Measurements from ENCODE around the gene DLAT. TPM values are rescaled to one million over a fixed set of nuclear protein-coding genes. Genes with fewer than 3 reads are reported as not detected.
"Not testable (repeated sequence)": the region's sequence is repeated elsewhere in the genome, so short reads cannot be mapped to it uniquely, and the experiment has no call there.

The DLAT gene
- total RNA-seq, 1 donor from 2014 or later = 21.3 TPM

DNA sequence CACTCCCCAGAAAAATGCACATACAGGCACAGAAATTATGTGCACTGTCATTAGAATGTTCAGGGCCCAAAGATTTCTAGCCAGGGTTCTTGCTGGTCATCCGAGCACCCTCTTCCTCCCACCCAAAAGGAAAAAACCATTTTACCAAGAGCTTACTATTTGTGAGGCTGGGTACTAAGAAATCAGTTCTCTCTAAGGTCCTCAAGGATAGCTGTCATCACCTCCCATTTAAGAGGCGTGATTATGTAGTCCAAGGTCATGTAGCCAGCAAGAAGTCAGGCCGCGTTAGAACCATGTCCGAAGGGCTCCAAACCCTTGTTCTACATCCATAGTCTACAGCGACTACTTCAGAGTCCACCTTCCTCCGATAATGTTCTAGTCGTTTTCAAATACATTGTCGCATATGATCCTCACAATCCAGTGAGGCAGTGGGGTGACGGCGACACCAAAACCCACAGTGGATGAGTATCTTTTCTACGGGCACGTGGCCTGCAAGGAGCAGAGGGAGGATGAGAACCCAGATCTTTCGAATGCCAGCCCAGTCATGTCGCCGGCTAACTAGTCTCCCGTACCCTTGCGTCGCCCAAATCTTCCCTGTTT is 60.7 kb downstream of the DLAT start:
- Histone ChIP-seq H3K4me1 (peaks cover 5 to 23% of the 10 kb centered on the region in 2 donors), H3K4me3 (peak overlapping the region; percentile 86 to 94), H3K36me3 (peaks cover 58 to 67% of the 10 kb centered on the region in 2 donors), H3K9me3 (no peaks in the 10 kb centered on the region), H3K27me3 (no peaks in the 10 kb centered on the region), H3K27ac (peak overlapping the region; percentile 63 to 75)
- intact Hi-C loops (cut with DNase I) = loop anchor here (1.0 to 10.0 kb wide), 4 partner anchors 12 to 709 kb away; partner anchors contain the start of genes CFAP68, FDXACB1, NKAPD1 and PIH1D2
- DNase-seq (ENCODE audit: low spot score in 2 of 2) = no peak
- TF ChIP-seq, protein P1, sequence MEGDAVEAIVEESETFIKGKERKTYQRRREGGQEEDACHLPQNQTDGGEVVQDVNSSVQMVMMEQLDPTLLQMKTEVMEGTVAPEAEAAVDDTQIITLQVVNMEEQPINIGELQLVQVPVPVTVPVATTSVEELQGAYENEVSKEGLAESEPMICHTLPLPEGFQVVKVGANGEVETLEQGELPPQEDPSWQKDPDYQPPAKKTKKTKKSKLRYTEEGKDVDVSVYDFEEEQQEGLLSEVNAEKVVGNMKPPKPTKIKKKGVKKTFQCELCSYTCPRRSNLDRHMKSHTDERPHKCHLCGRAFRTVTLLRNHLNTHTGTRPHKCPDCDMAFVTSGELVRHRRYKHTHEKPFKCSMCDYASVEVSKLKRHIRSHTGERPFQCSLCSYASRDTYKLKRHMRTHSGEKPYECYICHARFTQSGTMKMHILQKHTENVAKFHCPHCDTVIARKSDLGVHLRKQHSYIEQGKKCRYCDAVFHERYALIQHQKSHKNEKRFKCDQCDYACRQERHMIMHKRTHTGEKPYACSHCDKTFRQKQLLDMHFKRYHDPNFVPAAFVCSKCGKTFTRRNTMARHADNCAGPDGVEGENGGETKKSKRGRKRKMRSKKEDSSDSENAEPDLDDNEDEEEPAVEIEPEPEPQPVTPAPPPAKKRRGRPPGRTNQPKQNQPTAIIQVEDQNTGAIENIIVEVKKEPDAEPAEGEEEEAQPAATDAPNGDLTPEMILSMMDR (IDR thresholded peaks at IDR 0.05) = peak in 1 of 3 experiments; percentile 2

DNA sequence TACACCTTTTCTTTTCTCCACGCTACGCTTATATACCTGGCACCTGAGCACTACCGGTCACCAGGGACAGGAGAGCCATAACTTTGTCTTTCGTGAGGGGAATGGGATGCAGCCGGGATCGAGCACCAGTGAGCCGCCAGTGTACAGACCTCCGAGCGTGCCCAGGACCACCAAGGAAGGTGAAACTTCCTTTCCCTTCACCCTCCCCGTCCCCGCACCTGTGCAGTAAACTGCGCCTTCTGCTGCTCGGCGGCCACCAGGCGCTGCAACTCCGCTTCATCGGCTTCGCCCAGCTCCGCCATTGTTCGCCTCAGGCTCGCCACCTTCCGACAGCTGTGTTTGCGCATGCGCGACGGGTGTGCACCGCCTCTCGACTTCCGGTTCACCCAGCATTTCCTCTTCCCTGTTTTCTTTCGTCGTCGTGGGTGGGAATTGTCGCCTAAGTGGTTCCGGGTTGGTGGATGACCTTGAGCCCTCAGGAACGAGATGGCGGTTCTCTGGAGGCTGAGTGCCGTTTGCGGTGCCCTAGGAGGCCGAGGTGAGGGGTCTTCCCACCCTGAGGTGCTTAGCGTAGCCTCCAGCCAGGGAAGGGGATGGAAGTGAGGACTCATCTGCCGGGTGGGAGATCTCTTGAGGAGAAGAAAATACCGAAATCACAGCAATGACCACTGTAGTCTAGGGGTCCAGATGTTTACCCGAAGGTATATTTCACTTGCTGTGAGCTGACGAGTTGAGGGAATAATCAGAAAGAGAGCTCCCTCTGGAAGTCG is 61.4 kb downstream of the DLAT start, which contains the start of the genes SDHD and TIMM8B:
TSS of gene SDHD (plus strand) at position 452 of the 770 bp plus-strand sequence. CDS start at position 487, 35 bp downstream.
TSS of gene TIMM8B (minus strand) at position 335 of the 770 bp plus-strand sequence. CDS start at position 302, 33 bp downstream.
- peaks cover 56 to 67% of the 10 kb centered on the region in 2 donors for H3K36me3 ChIP-seq
- H3K9me3 ChIP-seq = no peaks in the 10 kb centered on the region
- H3K27me3 ChIP-seq = no peaks in the 10 kb centered on the region
- peaks cover 5 to 23% of the 10 kb centered on the region in 2 donors for H3K4me1 ChIP-seq
- intact Hi-C loops (cut with DNase I) = loop anchor here (1.0 to 10.0 kb wide), 4 partner anchors 12 to 708 kb away; partner anchors contain the start of genes CFAP68, FDXACB1, NKAPD1 and PIH1D2
- H3K4me3 ChIP-seq = peak within 1 kb of the TSS; percentile 86 to 94
- peak within 1 kb of the TSS; percentile 63 to 75 for H3K27ac ChIP-seq
- peak; percentile 85 to 98 for DNase-seq (ENCODE audit: low spot score in 2 of 2)
- TF ChIP-seq, protein P1 (IDR thresholded peaks at IDR 0.05) = peak in 2 of 3 experiments; percentile 34 to 36

DNA sequence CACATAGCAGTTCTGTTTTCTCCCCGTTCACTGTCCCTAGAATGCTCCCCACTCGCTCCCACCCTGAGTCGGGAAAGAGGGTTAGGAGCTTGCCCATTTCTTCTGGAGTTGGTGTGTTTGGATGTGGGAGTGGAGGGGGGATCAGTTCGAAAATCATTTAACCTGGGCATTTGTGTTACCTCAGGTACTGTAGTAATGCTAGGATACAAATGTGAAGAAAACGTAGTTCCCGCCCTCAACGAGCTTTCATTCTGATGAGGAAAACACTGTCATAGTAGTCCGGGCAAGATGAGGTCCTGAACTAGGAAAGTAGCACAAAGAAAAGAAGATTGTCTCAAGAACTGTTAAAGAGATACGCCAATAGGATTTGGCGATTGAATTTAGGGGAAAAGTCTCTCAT is 62.0 kb downstream of the DLAT start:
- H3K27me3 ChIP-seq = no peaks in the 10 kb centered on the region
- DNase-seq (ENCODE audit: low spot score in 2 of 2) = no peak
- peaks cover 5 to 23% of the 10 kb centered on the region in 2 donors for H3K4me1 ChIP-seq
- TF ChIP-seq, protein P1 (IDR thresholded peaks at IDR 0.05) = no peak
- intact Hi-C loops (cut with DNase I) = loop anchor here (2.0 to 10.0 kb wide), 3 partner anchors 160 to 708 kb away; partner anchors contain the start of genes CFAP68 and FDXACB1
- peak overlapping the region; percentile 86 to 94 for H3K4me3 ChIP-seq
- no peaks in the 10 kb centered on the region for H3K9me3 ChIP-seq
- peaks cover 61 to 67% of the 10 kb centered on the region in 2 donors for H3K36me3 ChIP-seq
- H3K27ac ChIP-seq = peak overlapping the region; percentile 63 to 75

DNA sequence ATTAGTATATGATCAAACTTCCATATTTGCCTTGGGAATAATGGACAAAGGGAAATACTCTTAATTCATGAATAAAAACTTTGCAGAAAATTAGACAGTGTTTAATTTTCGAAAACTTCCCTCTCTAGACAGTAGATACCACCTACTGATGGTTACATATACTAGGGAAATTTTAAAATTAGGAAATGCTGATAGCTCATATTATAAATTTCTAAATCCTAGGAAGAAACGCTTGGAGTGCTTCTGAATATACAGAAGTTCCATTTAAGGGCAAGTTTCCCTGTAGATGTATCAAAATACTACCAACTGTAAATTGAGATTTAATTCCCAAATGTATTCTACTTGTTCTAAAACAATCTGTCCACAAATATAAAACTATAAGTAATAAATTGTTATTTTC is 70.1 kb downstream of the DLAT start:
- H3K4me1 ChIP-seq; intact Hi-C loops (cut with DNase I); DNase-seq (ENCODE audit: low spot score in 2 of 2); H3K4me3 ChIP-seq; H3K27ac ChIP-seq; H3K27me3 ChIP-seq; H3K9me3 ChIP-seq: not testable (repeated sequence)
- H3K36me3 ChIP-seq = peaks cover 35 to 67% of the 10 kb centered on the region in 2 donors

DNA sequence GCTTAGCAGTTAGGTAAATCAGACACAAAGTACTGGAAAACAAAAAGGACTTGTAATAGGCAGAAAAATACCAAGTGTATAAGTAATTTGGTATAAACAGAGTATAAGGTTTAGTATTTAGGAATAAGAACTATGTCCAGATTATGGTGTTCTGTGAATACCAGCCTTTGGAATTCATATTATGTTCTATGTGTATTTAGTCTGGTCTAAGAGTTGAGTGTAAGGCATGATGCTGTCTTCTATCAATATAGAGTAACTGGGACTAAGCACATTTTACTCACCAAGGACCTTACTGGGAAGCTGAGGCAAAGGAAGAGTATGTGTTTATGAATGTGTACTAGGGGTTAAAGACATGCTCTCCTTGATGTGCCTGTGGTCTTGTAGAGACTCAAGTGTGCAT is 71.0 kb downstream of the DLAT start:
- H3K36me3 ChIP-seq = peaks cover 28 to 58% of the 10 kb centered on the region in 2 donors
- no peak for DNase-seq (ENCODE audit: low spot score in 2 of 2)
- no peaks in the 10 kb centered on the region for H3K4me1 ChIP-seq
- no peak overlapping the region for H3K4me3 ChIP-seq
- TF ChIP-seq, protein P1 (IDR thresholded peaks at IDR 0.05) = no peak
- H3K9me3 ChIP-seq = no peaks in the 10 kb centered on the region
- no peaks in the 10 kb centered on the region for H3K27me3 ChIP-seq
- no peak overlapping the region for H3K27ac ChIP-seq
- intact Hi-C loops (cut with DNase I) = no loop called here
